Measurements from ENCODE around the gene NPAS3.

The NPAS3 gene

DNA sequence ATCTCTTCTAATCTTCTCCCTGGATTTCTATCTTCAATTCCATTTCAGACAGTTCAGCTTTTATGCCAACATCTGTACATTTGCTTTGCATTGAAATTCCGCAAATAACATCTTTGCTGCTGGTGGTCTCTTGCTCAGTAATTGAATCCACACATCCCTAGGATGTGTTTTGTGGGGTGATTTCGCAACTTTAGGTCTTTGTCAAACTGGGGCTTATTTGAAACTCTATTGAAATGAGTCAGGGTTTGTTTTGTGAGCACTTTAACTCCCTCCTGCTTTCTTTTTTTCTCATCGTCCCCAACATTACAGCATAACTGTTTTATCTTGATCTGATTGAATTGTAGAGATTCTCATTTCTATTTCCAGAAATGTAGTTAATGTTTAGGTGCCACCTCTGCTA is 404.3 kb downstream of the NPAS3 start:
- Histone ChIP-seq H3K36me3 (ENCODE audit: control insufficient read depth in 2 of 2, insufficient read depth in 1 of 2, low read length in 2 of 2) (no peaks in the 10 kb centered on the region), H3K27ac (ENCODE audit: extremely low read depth, low read depth, low read length) (no peak overlapping the region), H3K4me1 (ENCODE audit: control insufficient read depth, insufficient read depth, low read length) (peaks cover 11% of the 10 kb centered on the region), H3K4me3 (ENCODE audit: low read depth, low read length) (no peak overlapping the region), H3K9me3 (ENCODE audit: control insufficient read depth, insufficient read depth, low read depth, low read length) (no peaks in the 10 kb centered on the region)
- peak; percentile 9; the same call in 1 of the 2 replicates for TF ChIP-seq ZNF335 (tag by site-specific recombination; conservative IDR thresholded peaks at IDR 0.05)
- no peak for TF ChIP-seq ZNF785 (tag by site-specific recombination; IDR thresholded peaks at IDR 0.05)
- no peak for TF ChIP-seq ZNF549 (tag by site-specific recombination; IDR thresholded peaks at IDR 0.05)
- TF ChIP-seq ZBTB48 (tag by site-specific recombination; IDR thresholded peaks at IDR 0.05): no peak
- no peak for TF ChIP-seq ZNF354C (tag by site-specific recombination; IDR thresholded peaks at IDR 0.05; ENCODE audit: borderline replicate concordance, low read depth)
- TF ChIP-seq ZNF791 (tag by site-specific recombination; IDR thresholded peaks at IDR 0.05): no peak
- TF ChIP-seq GLIS2 (tag by site-specific recombination; IDR thresholded peaks at IDR 0.05): no peak
- POLR2A ChIA-PET: no interaction called here
- CTCF ChIA-PET: no interaction called here

DNA sequence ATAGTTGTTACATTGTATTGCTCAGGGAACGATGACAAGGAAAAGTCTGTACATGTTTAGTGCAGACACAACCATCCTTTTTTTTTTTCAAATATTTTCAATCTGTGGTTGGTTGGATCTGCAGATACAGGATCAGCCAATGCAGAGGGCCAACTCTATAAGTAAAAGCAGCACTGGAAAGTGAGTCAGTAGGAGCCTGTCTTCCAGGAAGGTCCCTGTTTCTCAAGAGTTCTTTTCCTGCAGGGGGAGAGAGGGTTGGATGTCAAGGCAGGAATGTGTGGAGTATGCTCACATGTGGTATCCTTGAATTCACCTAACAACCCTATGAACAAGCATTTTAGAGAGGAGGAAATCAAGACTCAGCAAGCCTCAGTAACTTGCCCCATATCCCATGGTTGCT is 409.1 kb downstream of the NPAS3 start:
- POLR2A ChIA-PET: no interaction called here
- TF ChIP-seq ZNF660 (tag by site-specific recombination; IDR thresholded peaks at IDR 0.05) (no peak), ZNF664 (tag by site-specific recombination; IDR thresholded peaks at IDR 0.05) (no peak), ZNF311 (tag by site-specific recombination; IDR thresholded peaks at IDR 0.05; ENCODE audit: borderline replicate concordance) (no peak), ZNF654 (tag by site-specific recombination; IDR thresholded peaks at IDR 0.05; ENCODE audit: low read depth) (no peak)
- H3K4me3 ChIP-seq (ENCODE audit: low read depth, low read length): no peak overlapping the region
- H3K4me1 ChIP-seq (ENCODE audit: control insufficient read depth, insufficient read depth, low read length): peaks cover 5% of the 10 kb centered on the region
- CTCF ChIA-PET: no interaction called here
- no peaks in the 10 kb centered on the region for H3K9me3 ChIP-seq (ENCODE audit: control insufficient read depth, insufficient read depth, low read depth, low read length)
- no peaks in the 10 kb centered on the region for H3K36me3 ChIP-seq (ENCODE audit: control insufficient read depth in 2 of 2, insufficient read depth in 1 of 2, low read length in 2 of 2)
- H3K27ac ChIP-seq (ENCODE audit: extremely low read depth, low read depth, low read length): no peak overlapping the region

DNA sequence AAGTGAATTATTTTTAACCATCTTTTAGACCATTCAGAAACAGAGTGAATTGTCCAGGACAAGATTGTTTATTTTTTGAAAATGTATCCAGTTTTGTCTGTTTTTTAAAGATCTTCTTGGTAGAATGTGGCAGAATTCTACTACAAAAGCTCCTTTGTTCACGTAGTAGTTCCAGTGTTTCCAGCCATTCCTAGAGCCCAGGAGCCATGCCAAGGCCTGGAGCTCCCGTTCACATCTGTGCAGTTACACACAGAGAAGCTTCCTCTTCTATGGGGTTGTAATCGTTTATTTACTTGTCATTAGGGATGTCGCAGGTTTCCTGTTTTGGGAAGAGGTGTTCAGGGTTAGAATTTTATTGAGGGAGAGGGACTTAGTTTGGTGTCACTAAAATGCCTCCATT is 409.8 kb downstream of the NPAS3 start:
- ChIA-PET CTCF (no interaction called here), POLR2A (no interaction called here)
- Histone ChIP-seq H3K27ac (ENCODE audit: extremely low read depth, low read depth, low read length) (no peak overlapping the region), H3K9me3 (ENCODE audit: control insufficient read depth, insufficient read depth, low read depth, low read length) (no peaks in the 10 kb centered on the region), H3K36me3 (ENCODE audit: control insufficient read depth in 2 of 2, insufficient read depth in 1 of 2, low read length in 2 of 2) (no peaks in the 10 kb centered on the region), H3K4me3 (ENCODE audit: low read depth, low read length) (no peak overlapping the region), H3K4me1 (ENCODE audit: control insufficient read depth, insufficient read depth, low read length) (no peaks in the 10 kb centered on the region)
- no peak for TF ChIP-seq OVOL3 (tag by site-specific recombination; IDR thresholded peaks at IDR 0.05)
- no peak for TF ChIP-seq ZBTB7A (tag by site-specific recombination; IDR thresholded peaks at IDR 0.05; ENCODE audit: low read depth)
- no peak for TF ChIP-seq KLF16 (tag by site-specific recombination; IDR thresholded peaks at IDR 0.05)

DNA sequence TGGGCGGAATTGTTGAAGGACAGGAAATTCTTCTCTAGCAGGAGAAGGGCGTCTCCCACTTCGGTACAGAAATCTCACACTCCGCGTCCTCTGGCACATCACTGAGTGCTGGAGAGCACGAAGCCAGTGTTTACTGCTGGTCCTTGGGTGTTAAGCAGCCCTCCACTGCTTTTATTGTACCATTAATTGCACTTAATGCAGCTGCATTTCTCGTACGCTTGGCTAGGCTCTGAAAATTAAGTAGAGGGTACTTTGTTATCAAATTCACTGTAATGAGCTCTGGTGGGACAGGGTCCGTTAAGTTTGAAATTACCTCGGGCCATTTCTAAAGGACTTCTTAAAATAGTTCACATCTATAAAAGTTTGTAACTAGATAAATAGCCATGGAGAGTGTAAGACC is 411.2 kb downstream of the NPAS3 start:
- no peaks in the 10 kb centered on the region for H3K36me3 ChIP-seq (ENCODE audit: control insufficient read depth in 2 of 2, insufficient read depth in 1 of 2, low read length in 2 of 2)
- no peaks in the 10 kb centered on the region for H3K9me3 ChIP-seq (ENCODE audit: control insufficient read depth, insufficient read depth, low read depth, low read length)
- TF ChIP-seq ZBTB1 (tag by site-specific recombination; IDR thresholded peaks at IDR 0.05): no peak
- no peak for TF ChIP-seq ZNF768 (tag by site-specific recombination; IDR thresholded peaks at IDR 0.05)
- TF ChIP-seq, protein P1, sequence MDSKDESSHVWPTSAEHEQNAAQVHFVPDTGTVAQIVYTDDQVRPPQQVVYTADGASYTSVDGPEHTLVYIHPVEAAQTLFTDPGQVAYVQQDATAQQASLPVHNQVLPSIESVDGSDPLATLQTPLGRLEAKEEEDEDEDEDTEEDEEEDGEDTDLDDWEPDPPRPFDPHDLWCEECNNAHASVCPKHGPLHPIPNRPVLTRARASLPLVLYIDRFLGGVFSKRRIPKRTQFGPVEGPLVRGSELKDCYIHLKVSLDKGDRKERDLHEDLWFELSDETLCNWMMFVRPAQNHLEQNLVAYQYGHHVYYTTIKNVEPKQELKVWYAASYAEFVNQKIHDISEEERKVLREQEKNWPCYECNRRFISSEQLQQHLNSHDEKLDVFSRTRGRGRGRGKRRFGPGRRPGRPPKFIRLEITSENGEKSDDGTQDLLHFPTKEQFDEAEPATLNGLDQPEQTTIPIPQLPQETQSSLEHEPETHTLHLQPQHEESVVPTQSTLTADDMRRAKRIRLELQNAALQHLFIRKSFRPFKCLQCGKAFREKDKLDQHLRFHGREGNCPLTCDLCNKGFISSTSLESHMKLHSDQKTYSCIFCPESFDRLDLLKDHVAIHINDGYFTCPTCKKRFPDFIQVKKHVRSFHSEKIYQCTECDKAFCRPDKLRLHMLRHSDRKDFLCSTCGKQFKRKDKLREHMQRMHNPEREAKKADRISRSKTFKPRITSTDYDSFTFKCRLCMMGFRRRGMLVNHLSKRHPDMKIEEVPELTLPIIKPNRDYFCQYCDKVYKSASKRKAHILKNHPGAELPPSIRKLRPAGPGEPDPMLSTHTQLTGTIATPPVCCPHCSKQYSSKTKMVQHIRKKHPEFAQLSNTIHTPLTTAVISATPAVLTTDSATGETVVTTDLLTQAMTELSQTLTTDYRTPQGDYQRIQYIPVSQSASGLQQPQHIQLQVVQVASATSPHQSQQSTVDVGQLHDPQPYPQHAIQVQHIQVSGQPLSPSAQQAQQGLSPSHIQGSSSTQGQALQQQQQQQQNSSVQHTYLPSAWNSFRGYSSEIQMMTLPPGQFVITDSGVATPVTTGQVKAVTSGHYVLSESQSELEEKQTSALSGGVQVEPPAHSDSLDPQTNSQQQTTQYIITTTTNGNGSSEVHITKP (tag by site-specific recombination; IDR thresholded peaks at IDR 0.05): no peak
- TF ChIP-seq ZNF354C (tag by site-specific recombination; IDR thresholded peaks at IDR 0.05; ENCODE audit: borderline replicate concordance, low read depth): no peak
- no peak overlapping the region for H3K4me3 ChIP-seq (ENCODE audit: low read depth, low read length)
- ChIA-PET POLR2A (no interaction called here), CTCF (interaction anchor here (0.7 kb wide), 1 partner anchor 34 kb away, joined by 3 read pairs; no protein-coding TSS in a partner anchor)
- no peak overlapping the region for H3K27ac ChIP-seq (ENCODE audit: extremely low read depth, low read depth, low read length)
- no peaks in the 10 kb centered on the region for H3K4me1 ChIP-seq (ENCODE audit: control insufficient read depth, insufficient read depth, low read length)
